Heart right ventricle (tissue), 16 donors: ENCODE results near the gene LMX1B. TPM values are rescaled to one million over a fixed set of nuclear protein-coding genes. Genes with fewer than 3 reads are reported as not detected.
A peak's percentile ranks its signal among the peaks of the same experiment; 100 is the strongest.

Source experiments
- ATAC-seq, 8 donors: fragments of 200-7000 bp; cut with Tn5 transposase; one replicate each; pipeline ENCODE4 v1.9.1; 2020; ENCODE audit warnings: mild to moderate bottlenecking in 8 of 8, moderate library complexity in 8 of 8, moderate number of reproducible peaks in 1 of 8
- DNase-seq, 2 donors: peaks; one replicate each; pipeline ENCODE4 v3.0.0-alpha.2; 2020
- H3K27ac ChIP-seq, 10 donors: fragments of 200-600 bp; sonication (generic) in 2 of 10; one replicate each; pipeline versions ENCODE4 v1.5.0 to v1.8.0; 2020 to 2022; ENCODE audit warnings: mild to moderate bottlenecking in 3 of 10
- H3K27me3 ChIP-seq, 7 donors: fragments of 200-600 bp; one replicate each; pipeline ENCODE4 v1.8.0; 2021 to 2022; ENCODE audit warnings: mild to moderate bottlenecking in 2 of 7
- H3K36me3 ChIP-seq, 9 donors: fragments of 200-600 bp; sonication (generic) in 1 of 9; one replicate each; pipeline versions ENCODE4 v1.5.0 to v1.8.0; 2020 to 2022; ENCODE audit warnings: mild to moderate bottlenecking in 2 of 9
- H3K4me1 ChIP-seq, 9 donors: fragments of 200-600 bp; sonication (generic) in 1 of 9; one replicate each; pipeline versions ENCODE4 v1.5.0 to v1.8.0; 2020 to 2022; ENCODE audit warnings: mild to moderate bottlenecking in 4 of 9
- H3K4me3 ChIP-seq, 10 donors: fragments of 200-600 bp; sonication (generic) in 2 of 10; one replicate each; pipeline versions ENCODE4 v1.5.0 to v1.8.0; 2020 to 2022; ENCODE audit warnings: mild to moderate bottlenecking in 7 of 10, moderate library complexity in 2 of 10
- H3K9me3 ChIP-seq, 11 donors: fragments of 200-600 bp in 10 of 11; sonication (generic) in 2 of 11; one replicate each; pipeline versions ENCODE4 v1.5.0 to v1.8.0; 2013 to 2022; ENCODE audit warnings: mild to moderate bottlenecking in 2 of 11, control low read depth in 1 of 11, moderate library complexity in 1 of 11
- CTCF ChIP-seq, 9 donors: fragments of 200-600 bp; sonication (generic) in 2 of 9; IDR thresholded peaks; one replicate each; pipeline versions ENCODE4 v1.5.0 to v1.8.0; 2021 to 2022; ENCODE audit warnings: antibody characterized with exemption in 9 of 9, mild to moderate bottlenecking in 5 of 9, moderate library complexity in 1 of 9
- WGBS, 2 donors: extraction: QIAGEN DNeasy Blood & Tissue Kit; methylation state at CpG; one replicate each; pipeline ENCODE4 v1.1.7; 2013; ENCODE audit warnings: inconsistent platforms in 1 of 2; 5-methylcytosine and 5-hydroxymethylcytosine counted together
- intact Hi-C, 10 donors: fragments of 100-400 bp; cut with DNase I; formaldehyde crosslinking; loops; one replicate each; pipeline versions ENCODE4 v1.11.1 to v1.14.2; 2022
- polyA plus RNA-seq, 2 donors: library from polyadenylated mRNA; stranded (reverse); fragments of 200-250 nt; gene quantifications; one replicate each; pipeline ENCODE4 v1.2.3, GENCODE V29; 2013
- total RNA-seq, 10 donors: library from RNA; stranded (reverse); fragmentation: NEBNext Ultra II Directional in 3 of 10; extraction: Animal tissue kit (Norgen Biotek cat#: 25700) in 3 of 10; gene quantifications; one replicate each; pipeline versions ENCODE4 v1.2.1 to v1.2.4, GENCODE V29; 2021 to 2023
- donor health status: Arrhythmogenic right ventricular cardiomyopathy.
- donor health status: ischemic (EF 13 %, LVEDD 7.1; RV severe dilation, severe dysfunction).
- donor health status: healthy with polysubstance abuse.
- donor health status: DM: no; HTN: yes; CAD: no.
- donor health status: DM: no; HTN: no; CAD: no.
- donor health status: ischemic (EF 25% LVEDD 6.9; RV normal size, moderate dysfunction).
- donor health status: ischemic (EF 25% LVEDD 5.7; RV mildly dilated, moderate dysfunction).
- donor health status: healthy.
- donor health status: DM: yes; HTN: yes; CAD: no.
- donor health status: Ischemic cardiomyopathy.
- donor health status: ischemic (EF 35%, LVEDD 5.7; RV mildly dilated, moderate dysfunction).
- donor health status: nonischemic (EF 11% LVEDD 7.7; RV severe dilation, severe dysfunction).
- donor health status: DM: yes; HTN: yes; CAD: no.
- donor health status: PGD.
- donor health status: ischemic (EF 29% LVEDD 5.4; RV normal size, mild dysfunction).
- donor health status: nonischemic (EF 23%, LVEDD 6.1; RV moderate dilation, normal function).

Gene LMX1B
- total and polyA plus RNA-seq, 12 donors: 0.25 to 0.97 (median 0.37) TPM

- Histone ChIP-seq H3K27ac (no peak overlapping the region), H3K4me3 (no peak overlapping the region), H3K27me3 (peaks cover 0 to 32% (median 23%) of the 10 kb centered on the region in 7 donors), H3K4me1 (peaks cover 0 to 46% (median 34%) of the 10 kb centered on the region in 9 donors), H3K9me3 (no peaks in the 10 kb centered on the region), H3K36me3 (no peaks in the 10 kb centered on the region)
- WGBS, 2 donors: 49 to 50% methylated on average over 15 of the region's 15 CpGs
- intact Hi-C loops: no loop called here
- ATAC-seq (peak in 2 of 8 donors; percentile 8 to 23), DNase-seq (no peak)
- TF ChIP-seq CTCF (IDR thresholded peaks at IDR 0.05): no peak
Observed at GRCh38 chr9:126661521-126662251, 48.0 kb downstream of the LMX1B start.

GRCh38 chr9:126663661-126664072 is 49.9 kb downstream of the LMX1B start:
- no peaks in the 10 kb centered on the region for H3K9me3 ChIP-seq
- no peak overlapping the region for H3K27ac ChIP-seq
- DNase-seq (peak; percentile 60 to 63), ATAC-seq (peak; percentile 51 to 93 (median 82))
- peaks cover 0 to 48% (median 21%) of the 10 kb centered on the region in 7 donors for H3K27me3 ChIP-seq
- intact Hi-C loops: no loop called here
- no peak for TF ChIP-seq CTCF (IDR thresholded peaks at IDR 0.05)
- 22 to 33% methylated on average over 7 of the region's 7 CpGs for WGBS, 2 donors
- no peak overlapping the region for H3K4me3 ChIP-seq
- no peaks in the 10 kb centered on the region for H3K36me3 ChIP-seq
- peaks cover 0 to 46% (median 34%) of the 10 kb centered on the region in 9 donors for H3K4me1 ChIP-seq

GRCh38 chr9:126664900-126665643 is 51.3 kb downstream of the LMX1B start:
- TF ChIP-seq CTCF (IDR thresholded peaks at IDR 0.05): no peak
- peaks cover 0 to 50% (median 22%) of the 10 kb centered on the region in 7 donors for H3K27me3 ChIP-seq
- no peak for ATAC-seq
- H3K9me3 ChIP-seq: no peaks in the 10 kb centered on the region
- no peak for DNase-seq
- 17 to 28% methylated on average over 25 of the region's 25 CpGs for WGBS, 2 donors
- H3K4me3 ChIP-seq: no peak overlapping the region
- peaks cover 0 to 46% (median 34%) of the 10 kb centered on the region in 9 donors for H3K4me1 ChIP-seq
- H3K27ac ChIP-seq: no peak overlapping the region
- intact Hi-C loops: no loop called here
- H3K36me3 ChIP-seq: no peaks in the 10 kb centered on the region

GRCh38 chr9:126665644-126666035 is 51.9 kb downstream of the LMX1B start:
- Histone ChIP-seq H3K27me3 (peaks cover 0 to 50% (median 24%) of the 10 kb centered on the region in 7 donors), H3K27ac (no peak overlapping the region), H3K4me3 (no peak overlapping the region), H3K36me3 (no peaks in the 10 kb centered on the region), H3K9me3 (no peaks in the 10 kb centered on the region), H3K4me1 (peaks cover 0 to 46% (median 34%) of the 10 kb centered on the region in 9 donors)
- WGBS, 2 donors: 51 to 62% methylated on average over 15 of the region's 15 CpGs
- no peak for TF ChIP-seq CTCF (IDR thresholded peaks at IDR 0.05)
- ATAC-seq: no peak
- no peak for DNase-seq
- intact Hi-C loops: no loop called here
